Left lung (tissue), 10 donors: ENCODE data around the gene SSU72. TPM values are rescaled to one million over a fixed set of nuclear protein-coding genes. Genes with fewer than 3 reads are reported as not detected.
A peak's percentile ranks its signal among the peaks of the same experiment; 100 is the strongest.
"Not testable (repeated sequence)": the region's sequence is repeated elsewhere in the genome, so short reads cannot be mapped to it uniquely, and the experiment has no call there.

Experiments used
- ATAC-seq: fragments of 200-7000 bp; cut with Tn5 transposase; one replicate; pipeline ENCODE4 v1.9.1; 2020; ENCODE audit warnings: moderate library complexity
- DNase-seq, 4 donors: peaks; one replicate each; pipeline ENCODE4 v3.0.0-alpha.2; 2013 to 2020
- H3K27ac ChIP-seq, 2 donors: fragments of 200-600 bp; sonication (generic) in 1 of 2; one replicate each; pipeline versions ENCODE4 v1.5.0 to v1.8.0; 2020 to 2021
- H3K27me3 ChIP-seq, 2 donors: fragments of 200-600 bp; sonication (generic) in 1 of 2; one replicate each; pipeline versions ENCODE4 v1.5.0 to v1.8.0; 2020 to 2021
- H3K36me3 ChIP-seq, 2 donors: fragments of 200-600 bp; sonication (generic) in 1 of 2; one replicate each; pipeline versions ENCODE4 v1.5.0 to v1.8.0; 2020 to 2021
- H3K4me1 ChIP-seq, 2 donors: fragments of 200-600 bp; one replicate each; pipeline ENCODE4 v1.8.0; 2021
- H3K4me3 ChIP-seq, 2 donors: fragments of 200-600 bp; sonication (generic) in 1 of 2; one replicate each; pipeline versions ENCODE4 v1.5.0 to v1.8.0; 2020 to 2021; ENCODE audit warnings: mild to moderate bottlenecking in 1 of 2
- H3K9me3 ChIP-seq, 2 donors: fragments of 200-600 bp; sonication (generic) in 1 of 2; one replicate each; pipeline versions ENCODE4 v1.5.0 to v1.8.0; 2020 to 2021
- CTCF ChIP-seq, 2 donors: fragments of 200-600 bp; sonication (generic) in 1 of 2; IDR thresholded peaks; one replicate each; pipeline versions ENCODE4 v1.5.0 to v1.8.0; 2021; ENCODE audit warnings: antibody characterized with exemption in 2 of 2
- intact Hi-C, 2 donors: fragments of 100-400 bp; cut with DNase I; formaldehyde crosslinking; loops; one replicate each; pipeline versions ENCODE4 v1.11.2 to v1.14.2; 2022
- polyA plus RNA-seq, 6 donors: library from polyadenylated mRNA; unstranded; fragments of 120-200 nt; gene quantifications; one replicate each; pipeline ENCODE4 v1.2.1, GENCODE V29; 2013; ENCODE audit not compliant: insufficient read length in 6 of 6
- total RNA-seq, 2 donors: library from RNA; stranded (reverse); fragmentation: NEBNext Ultra II Directional; extraction: Animal tissue kit (Norgen Biotek cat#: 25700); gene quantifications; one replicate each; pipeline ENCODE4 v1.2.1, GENCODE V29; 2021
- donor health status: DM: no; HTN: yes; CAD: no.
- donor health status: DM: no; HTN: no; CAD: no.

The SSU72 gene
- total and polyA plus RNA-seq, 8 donors: 65.2 to 141 (median 72.7) TPM

DNA sequence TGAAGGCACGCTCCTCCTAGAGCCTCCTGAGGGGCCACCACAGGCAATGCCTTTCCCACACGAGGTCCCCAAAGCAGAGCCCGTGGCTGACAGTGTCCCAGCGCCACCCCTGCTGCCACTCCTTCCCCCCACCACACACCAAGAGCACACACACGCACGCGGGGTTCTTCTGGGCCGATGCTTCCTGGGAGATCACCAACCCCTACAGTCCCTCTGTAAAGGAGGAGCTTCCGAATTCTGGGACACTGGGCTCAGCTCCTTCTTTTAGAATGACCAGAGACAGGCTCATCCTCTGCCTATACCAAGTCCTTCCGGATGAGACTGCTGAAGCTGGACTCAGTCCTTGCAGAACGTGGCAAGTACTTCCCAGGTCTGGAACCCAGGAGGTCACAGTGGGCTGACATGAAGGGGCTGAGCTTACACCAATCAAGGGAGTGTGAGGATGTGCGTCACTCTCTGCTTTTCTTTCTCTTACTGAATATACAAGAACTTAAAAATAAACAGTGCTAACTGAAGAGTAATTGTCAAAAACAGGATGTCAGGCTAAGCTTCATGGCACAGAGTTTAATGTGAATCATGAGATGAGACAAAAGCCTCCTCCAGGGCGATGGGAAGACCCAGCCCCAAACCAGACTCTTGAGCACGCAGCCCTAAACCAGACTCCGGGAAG is 12.7 kb downstream of the SSU72 start:
- Histone ChIP-seq H3K9me3 (no peaks in the 10 kb centered on the region), H3K27me3 (no peaks in the 10 kb centered on the region), H3K36me3 (peaks cover 7 to 72% of the 10 kb centered on the region in 2 donors), H3K27ac (peak overlapping the region; percentile 39 to 45), H3K4me3 (no peak overlapping the region), H3K4me1 (peaks cover 0 to 13% of the 10 kb centered on the region in 2 donors)
- TF ChIP-seq CTCF (IDR thresholded peaks at IDR 0.05): no peak
- intact Hi-C loops: no loop called here
- ATAC-seq (no peak), DNase-seq (no peak)

GRCh38 chr1:1560178-1560577 is 14.5 kb downstream of the SSU72 start:
- Histone ChIP-seq H3K27ac (no peak overlapping the region), H3K4me1 (peaks cover 0 to 6% of the 10 kb centered on the region in 2 donors), H3K27me3 (no peaks in the 10 kb centered on the region), H3K36me3 (peaks cover 7 to 62% of the 10 kb centered on the region in 2 donors), H3K4me3 (no peak overlapping the region), H3K9me3 (no peaks in the 10 kb centered on the region)
- TF ChIP-seq CTCF (IDR thresholded peaks at IDR 0.05): no peak
- DNase-seq (no peak), ATAC-seq (no peak)
- intact Hi-C loops: no loop called here

DNA sequence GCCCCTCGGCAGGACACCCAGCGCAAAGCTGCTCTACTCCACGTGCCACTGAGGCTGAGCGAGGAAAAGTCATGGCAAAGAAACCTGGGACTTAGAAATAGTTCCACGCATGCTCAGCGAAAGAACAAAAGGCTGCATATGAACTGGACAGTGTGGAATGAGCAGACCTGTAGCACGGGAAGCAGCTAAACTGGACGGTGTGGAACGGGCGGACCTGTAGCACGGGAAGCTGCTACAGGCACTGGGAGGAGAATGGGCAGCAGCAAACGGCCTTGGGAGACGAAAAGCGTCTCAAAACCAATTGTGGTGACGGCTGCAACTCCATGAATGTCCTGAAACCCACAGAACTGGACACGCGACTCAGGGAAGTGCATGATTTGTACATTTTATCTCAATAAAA is 15.6 kb downstream of the SSU72 start:
- peaks cover 0 to 51% of the 10 kb centered on the region in 2 donors for H3K36me3 ChIP-seq
- H3K4me1 ChIP-seq: peaks cover 0 to 6% of the 10 kb centered on the region in 2 donors

DNA sequence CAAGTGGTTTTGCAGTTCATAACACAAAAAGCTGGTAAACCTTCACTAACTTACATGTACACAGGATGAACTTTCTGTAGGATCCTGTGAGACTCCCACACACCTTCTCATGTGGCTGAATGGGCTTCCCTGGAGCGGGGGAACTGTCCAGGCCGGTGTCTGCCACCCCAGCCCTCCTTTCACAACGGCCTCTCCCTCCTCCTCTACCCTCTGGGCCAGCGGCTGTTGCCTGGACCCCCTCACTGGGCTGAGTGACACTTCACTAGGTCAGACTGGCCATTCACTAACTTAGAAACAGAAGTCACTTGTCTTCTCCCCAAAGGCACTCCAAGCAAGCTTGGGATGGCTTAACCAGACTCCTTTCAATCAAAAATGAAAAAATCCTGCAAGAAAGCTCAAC is 16.1 kb downstream of the SSU72 start:
- H3K36me3 ChIP-seq: peaks cover 0 to 46% of the 10 kb centered on the region in 2 donors
- no peak for TF ChIP-seq CTCF (IDR thresholded peaks at IDR 0.05)
- H3K27ac ChIP-seq: no peak overlapping the region
- intact Hi-C loops: no loop called here
- H3K27me3 ChIP-seq: no peaks in the 10 kb centered on the region
- no peak for ATAC-seq
- no peaks in the 10 kb centered on the region for H3K9me3 ChIP-seq
- no peak overlapping the region for H3K4me3 ChIP-seq
- DNase-seq: no peak
- peaks cover 0 to 6% of the 10 kb centered on the region in 2 donors for H3K4me1 ChIP-seq

More for the DNA sequence above, 15.6 kb downstream of the SSU72 start:
- no peak overlapping the region for H3K4me3 ChIP-seq
- H3K27me3 ChIP-seq: no peaks in the 10 kb centered on the region
- H3K9me3 ChIP-seq: no peaks in the 10 kb centered on the region
- DNase-seq: no peak
- intact Hi-C loops: no loop called here
- H3K27ac ChIP-seq: no peak overlapping the region
- no peak for ATAC-seq
- TF ChIP-seq CTCF (IDR thresholded peaks at IDR 0.05): no peak

- H3K9me3 ChIP-seq, intact Hi-C loops, H3K4me3 ChIP-seq, DNase-seq, H3K27me3 ChIP-seq, ATAC-seq, H3K4me1 ChIP-seq, H3K27ac ChIP-seq: not testable (repeated sequence)
- peaks cover 0 to 37% of the 10 kb centered on the region in 2 donors for H3K36me3 ChIP-seq
These were observed 17.0 kb downstream of the SSU72 start for GRCh38 chr1:1557688-1558087.

DNA sequence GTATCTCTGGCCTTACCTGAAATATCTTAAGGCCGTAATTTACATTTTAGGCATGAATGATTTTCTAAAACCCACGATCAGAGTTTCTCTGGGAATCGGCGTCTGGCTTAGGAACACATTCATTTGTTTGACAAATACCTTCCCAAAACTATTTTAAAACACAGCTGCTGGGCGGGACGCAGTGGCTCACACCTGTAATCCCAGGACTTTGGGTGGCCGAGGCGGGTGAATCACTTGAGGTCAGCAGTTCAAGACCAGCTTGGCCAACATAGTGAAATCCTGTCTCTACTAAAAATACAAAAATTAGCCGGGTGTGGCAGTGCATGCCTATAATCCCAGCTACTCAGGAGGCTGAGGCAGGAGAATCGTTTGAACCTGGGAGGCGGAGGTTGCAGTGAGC is 17.7 kb downstream of the SSU72 start:
- H3K27me3 ChIP-seq, H3K27ac ChIP-seq, H3K9me3 ChIP-seq, ATAC-seq, DNase-seq, intact Hi-C loops, H3K4me1 ChIP-seq, H3K4me3 ChIP-seq: not testable (repeated sequence)
- peaks cover 0 to 33% of the 10 kb centered on the region in 2 donors for H3K36me3 ChIP-seq
